GM12865 (cell line): ENCODE data around the gene METTL26.

Source experiments
- DNase-seq: peaks from one replicate; pipeline ENCODE4 v3.0.0; 2010; ENCODE audit warnings: low read depth
- H3K4me3 ChIP-seq: 2 replicates; pipeline ENCODE4 v1.5.1; 2011; ENCODE audit warnings: mild to moderate bottlenecking, low read depth, low read length, control low read depth
- TF ChIP-seq, protein P1 (sequence below): IDR thresholded peaks from 2 replicates; pipeline ENCODE4 v1.5.1; 2011; ENCODE audit warnings: low read length, control low read depth, low read depth, inconsistent platforms; ENCODE audit not compliant: insufficient read depth; ENCODE audit errors: missing control alignments

METTL26 gene

DNA sequence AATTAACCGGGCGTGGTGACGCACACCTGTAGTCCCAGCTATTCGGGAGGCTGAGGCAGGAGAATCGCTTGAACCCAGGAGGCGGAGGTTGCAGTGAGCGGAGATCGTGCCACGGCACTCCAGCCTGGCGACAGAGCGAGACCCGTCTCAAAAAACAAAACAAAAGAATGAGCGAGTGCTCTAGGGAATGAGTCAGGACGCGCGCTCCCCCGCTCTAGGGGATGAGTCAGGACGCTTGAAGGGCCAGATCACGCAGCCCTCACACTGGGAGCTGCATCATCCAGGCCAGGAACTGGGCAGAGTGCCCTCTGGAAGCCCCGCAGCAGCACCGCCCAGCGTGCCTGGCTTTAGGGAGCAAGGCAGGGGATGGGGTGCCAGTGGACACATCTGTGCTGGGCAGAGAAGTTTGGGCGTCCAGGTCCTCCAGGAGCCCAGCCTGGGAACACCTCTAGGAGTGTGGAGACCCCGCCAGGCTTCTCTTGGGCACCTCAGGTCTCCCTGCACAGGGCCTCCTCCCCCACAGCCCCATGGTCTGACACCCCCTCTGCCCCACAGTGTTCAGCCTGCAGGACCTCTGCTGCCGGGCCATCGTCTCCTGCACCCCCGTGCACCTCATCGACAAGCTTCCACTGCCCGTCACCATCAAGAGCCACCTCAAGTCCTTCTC is 9.2 kb downstream of the METTL26 start:
- no peak for DNase-seq
- TF ChIP-seq, protein P1, sequence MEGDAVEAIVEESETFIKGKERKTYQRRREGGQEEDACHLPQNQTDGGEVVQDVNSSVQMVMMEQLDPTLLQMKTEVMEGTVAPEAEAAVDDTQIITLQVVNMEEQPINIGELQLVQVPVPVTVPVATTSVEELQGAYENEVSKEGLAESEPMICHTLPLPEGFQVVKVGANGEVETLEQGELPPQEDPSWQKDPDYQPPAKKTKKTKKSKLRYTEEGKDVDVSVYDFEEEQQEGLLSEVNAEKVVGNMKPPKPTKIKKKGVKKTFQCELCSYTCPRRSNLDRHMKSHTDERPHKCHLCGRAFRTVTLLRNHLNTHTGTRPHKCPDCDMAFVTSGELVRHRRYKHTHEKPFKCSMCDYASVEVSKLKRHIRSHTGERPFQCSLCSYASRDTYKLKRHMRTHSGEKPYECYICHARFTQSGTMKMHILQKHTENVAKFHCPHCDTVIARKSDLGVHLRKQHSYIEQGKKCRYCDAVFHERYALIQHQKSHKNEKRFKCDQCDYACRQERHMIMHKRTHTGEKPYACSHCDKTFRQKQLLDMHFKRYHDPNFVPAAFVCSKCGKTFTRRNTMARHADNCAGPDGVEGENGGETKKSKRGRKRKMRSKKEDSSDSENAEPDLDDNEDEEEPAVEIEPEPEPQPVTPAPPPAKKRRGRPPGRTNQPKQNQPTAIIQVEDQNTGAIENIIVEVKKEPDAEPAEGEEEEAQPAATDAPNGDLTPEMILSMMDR = no peak
- no peak overlapping the region for H3K4me3 ChIP-seq

DNA sequence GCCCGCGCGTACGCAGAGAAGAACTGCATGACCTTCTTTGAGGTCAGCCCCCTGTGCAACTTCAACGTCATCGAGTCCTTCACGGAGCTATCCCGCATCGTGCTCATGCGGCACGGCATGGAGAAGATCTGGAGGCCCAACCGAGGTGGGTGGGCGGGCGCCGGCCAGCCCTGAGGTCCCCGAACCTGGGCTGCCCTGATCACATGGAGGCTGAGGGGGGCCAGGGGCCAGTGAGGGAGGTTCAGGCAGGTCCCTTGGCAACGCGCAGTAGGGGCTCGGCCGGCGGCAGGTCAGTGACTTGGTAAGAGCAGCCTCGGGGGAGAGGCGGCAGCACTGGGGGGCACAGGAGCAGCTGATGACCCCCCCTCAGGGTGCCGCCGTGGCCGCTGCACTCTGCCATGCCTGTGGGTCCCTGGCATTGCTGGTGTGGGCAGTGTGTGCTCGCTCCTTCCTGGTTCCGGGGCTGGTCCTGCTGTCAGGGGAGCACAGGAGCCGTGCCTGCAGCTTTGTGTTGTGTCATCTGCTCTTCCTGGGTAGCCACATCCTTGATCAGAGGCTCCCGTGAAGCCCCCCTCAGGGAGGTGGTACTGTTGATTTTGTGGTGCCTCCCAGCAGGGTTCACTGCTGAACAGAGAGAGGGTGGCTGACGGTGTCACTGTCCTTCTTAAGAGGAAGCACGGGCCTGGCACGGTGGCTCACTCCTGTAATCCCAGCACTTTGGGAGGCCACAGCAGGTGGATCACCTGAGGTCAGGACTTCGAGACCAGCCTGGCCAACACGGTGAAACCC is 9.9 kb downstream of the METTL26 start:
- no peak overlapping the region for H3K4me3 ChIP-seq
- TF ChIP-seq, protein P1 = no peak
- no peak for DNase-seq

DNA sequence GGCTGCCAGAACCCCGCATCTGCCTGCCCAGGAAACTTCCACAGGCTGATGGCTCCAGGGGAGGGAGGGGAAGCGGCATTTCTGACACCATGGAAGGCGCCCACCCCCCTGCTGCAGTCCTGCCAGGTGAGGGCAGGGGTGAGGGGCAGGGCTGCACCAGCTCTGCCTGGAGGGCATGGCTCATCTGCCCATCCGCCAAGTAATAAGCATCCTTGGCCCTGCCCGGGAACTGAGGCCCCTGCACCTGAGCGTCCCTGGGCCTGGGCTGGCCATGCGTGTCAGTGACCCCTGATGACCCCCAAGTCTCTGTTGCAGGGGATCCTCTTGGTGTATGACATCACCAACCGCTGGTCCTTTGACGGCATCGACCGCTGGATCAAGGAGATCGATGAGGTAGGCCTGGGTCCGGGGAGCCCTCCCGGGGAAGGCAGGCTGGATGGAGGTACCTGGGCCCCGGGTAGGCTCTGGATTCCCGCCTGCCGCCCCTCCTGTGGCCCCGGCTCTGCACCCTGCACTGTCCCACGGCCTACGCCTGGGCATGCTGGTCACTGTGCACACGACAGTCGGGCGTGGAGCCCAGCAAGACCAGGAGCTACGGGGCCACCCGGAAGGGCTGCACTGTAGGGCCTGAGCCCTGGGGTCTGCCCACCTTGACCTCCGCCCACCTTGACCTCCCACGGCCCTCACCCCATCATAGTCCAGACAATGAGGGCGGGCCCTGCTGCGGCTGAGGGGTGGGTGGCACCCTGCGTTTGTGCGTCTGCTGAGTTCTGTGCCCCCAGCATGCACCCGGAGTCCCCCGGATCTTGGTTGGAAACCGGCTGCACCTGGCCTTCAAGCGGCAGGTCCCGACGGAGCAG is 10.8 kb downstream of the METTL26 start:
- TF ChIP-seq, protein P1 = no peak
- H3K4me3 ChIP-seq = no peak overlapping the region
- no peak for DNase-seq

DNA sequence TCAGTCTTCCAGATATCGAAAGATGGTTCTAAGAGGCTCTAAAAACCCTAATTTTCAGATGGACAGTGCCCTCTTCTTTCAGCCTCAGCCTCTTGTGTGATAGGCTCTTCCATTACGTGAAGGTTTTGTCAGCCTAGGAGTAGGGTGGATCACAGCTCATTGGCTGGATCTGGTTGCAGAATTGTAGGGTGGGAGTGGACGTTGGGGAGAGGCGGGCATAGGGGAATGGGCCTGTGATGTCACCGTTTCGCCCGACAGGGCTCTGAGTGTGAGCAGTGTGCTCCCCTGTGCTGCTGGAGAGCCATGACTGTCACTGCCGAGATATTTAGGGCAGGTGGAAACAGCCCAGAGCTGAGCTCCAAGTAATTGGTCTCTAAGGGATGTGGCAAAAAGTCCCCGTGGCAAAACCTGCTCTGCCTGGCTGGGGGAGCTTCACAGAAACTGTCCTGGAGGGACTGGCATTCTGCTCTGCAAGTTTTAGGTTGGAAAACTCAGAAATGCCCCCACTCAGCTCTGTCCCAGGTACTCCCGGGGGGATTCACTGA is 11.5 kb downstream of the METTL26 start:
- TF ChIP-seq, protein P1 = no peak
- no peak for DNase-seq
- no peak overlapping the region for H3K4me3 ChIP-seq

DNA sequence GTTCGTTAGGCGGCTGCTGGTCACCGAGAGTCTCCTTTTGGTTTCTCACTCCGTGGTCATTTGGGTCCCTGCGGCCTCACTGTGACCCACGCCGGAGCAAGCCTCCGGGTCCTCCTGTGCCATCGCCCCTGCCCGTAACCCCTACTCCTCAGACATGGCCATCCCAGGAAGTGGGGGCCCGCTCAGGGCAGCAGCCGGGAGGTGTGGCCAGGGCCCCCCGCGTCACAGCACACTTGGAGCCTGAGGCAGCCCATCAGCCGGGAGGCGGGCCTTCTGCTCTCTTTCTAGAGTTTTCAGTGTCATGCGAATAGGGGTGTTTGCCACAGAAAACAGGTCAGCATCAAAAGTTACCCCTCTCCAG is 13.2 kb downstream of the METTL26 start:
- H3K4me3 ChIP-seq = no peak overlapping the region
- DNase-seq = no peak
- TF ChIP-seq, protein P1 = no peak

DNA sequence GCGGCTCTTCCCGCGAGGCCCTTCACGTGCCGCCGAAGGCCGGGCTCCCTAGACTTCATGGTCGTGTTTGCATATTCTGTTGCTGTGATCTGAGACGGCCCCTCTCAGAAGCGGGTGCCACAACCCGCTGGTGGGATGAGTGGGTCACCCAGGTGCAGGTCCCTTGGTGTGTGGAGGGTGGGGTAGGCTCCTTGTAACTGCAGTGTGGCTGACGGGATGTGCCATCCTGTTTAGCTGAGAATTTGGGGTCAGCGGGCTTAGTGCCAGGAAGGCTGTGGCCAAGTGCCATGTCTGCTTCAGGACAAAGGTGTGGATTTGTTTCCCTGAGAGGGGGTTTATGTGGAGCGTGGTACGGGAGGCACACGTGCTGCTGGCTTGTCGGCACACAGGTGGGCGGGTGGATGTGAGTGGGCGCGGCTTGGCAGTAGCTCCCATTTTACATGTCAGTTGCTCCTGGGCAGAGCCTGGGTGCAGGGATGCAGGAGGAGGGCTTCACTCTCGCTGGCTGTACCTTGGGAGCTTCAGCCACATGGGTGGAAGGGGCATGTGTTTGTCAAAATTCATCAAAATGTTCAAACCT is 14.5 kb downstream of the METTL26 start:
- DNase-seq = no peak
- H3K4me3 ChIP-seq = no peak overlapping the region
- TF ChIP-seq, protein P1 = no peak
